OCI-M2 (cell line): ENCODE data around the gene IARS2.
"Not testable (repeated sequence)": the region's sequence is repeated elsewhere in the genome, so short reads cannot be mapped to it uniquely, and the experiment has no call there.

Experiments
- DNase-seq: peaks from one replicate; lab custom pipeline; 2025; ENCODE audit not compliant: unreplicated experiment; lab: John Stamatoyannopoulos, UW

The IARS2 gene

DNA sequence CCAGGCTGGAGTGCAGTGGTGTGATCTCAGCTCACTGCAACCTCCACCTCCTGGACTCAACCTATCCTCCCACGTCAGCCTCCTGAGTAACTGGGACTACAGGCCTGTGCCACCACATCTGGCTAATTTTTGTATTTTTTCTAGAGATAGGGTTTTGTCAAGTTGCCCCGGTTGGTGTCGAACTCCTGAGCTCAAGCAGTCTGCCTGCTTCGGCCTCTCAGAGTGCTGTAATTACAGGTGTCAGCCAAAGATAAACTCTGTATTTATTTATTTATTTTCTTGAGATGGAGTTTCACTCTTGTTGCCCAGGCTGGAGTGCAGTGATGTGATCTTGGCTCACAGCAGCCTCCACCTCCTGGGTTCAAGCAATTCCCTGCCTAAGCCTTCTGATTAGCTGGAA is 18.7 kb downstream of the IARS2 start:
- not testable (repeated sequence) for DNase-seq

DNA sequence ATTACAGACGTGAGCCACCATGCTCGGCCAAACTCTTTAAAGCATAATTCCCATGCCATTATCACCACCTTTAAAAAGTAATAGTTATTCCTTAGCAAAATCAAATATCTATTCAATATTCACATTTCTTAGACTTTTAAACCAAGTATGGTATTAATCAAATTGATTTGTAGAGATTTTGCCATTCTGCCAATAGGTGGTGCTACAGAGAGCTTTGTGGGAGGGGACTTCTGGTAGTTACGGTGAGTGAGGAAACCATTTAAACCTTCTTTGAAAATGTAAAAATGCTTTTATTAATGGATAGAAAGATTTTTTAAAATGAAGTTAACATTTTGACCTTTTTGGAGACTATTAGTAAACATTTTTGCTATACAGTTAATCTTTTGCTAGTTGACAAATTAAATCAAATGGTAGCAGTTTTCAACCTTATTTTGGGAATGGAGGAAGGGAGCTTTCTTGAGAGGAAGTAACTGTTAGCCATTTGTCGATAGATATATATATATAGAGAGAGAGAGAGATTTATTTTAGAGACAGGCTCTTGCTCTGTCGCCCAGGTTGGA is 19.3 kb downstream of the IARS2 start:
- no peak for DNase-seq

DNA sequence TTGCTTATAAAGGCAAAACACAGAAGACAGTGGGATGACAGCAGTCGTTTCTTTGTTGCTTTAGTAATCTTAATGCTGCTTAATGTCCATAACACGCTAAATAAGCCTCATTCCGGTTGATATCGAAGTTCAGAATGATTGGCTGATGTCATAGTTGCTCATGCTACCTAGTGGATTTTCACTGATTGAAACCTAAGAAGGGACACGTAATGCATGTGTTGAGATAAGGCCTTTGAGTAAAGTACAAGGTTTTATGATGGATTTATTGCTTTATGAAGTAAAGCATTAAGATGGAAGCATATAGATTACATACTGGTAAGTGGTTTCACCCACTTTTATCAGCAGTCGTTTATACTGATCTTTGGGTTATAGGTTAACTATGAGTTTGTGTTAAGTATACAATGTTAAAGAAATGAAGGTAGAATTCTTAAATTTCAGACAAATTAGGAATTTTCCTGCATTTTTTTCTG is 25.1 kb downstream of the IARS2 start:
- no peak for DNase-seq

DNA sequence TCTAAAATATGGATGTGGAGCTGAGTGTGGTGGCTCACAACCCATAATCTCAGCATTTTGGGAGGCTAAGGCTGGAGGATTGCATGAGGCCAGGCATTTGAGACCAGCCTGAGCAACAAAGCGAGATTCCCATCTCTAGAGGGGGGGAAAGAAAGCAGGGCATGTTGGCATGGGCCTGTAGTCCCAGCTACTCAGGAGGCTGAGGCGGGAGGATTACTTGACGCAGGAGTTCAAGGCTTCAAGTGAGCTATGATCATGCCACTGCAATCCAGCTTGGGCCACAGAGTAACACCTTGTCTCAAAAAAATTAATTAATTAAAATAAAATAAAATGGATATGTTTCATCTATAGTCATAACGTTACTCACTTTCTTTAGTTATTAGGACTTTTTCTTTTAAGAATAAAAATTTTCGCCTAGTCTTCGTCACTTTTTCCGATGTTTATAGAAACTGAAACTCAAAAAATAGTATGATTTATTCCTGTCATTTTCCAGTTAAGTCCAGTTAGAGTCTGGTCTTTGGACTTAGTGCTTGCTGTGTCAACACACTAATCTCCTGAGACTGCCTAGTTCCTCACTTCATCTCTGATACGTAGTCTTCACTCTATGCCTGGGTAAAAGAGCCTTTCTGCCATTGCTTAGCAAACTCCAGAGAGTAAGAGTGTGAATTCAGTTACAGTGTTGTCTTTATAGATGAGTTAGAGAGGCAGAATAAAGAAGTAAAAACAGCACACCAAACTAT is 28.0 kb downstream of the IARS2 start:
- DNase-seq = no peak

DNA sequence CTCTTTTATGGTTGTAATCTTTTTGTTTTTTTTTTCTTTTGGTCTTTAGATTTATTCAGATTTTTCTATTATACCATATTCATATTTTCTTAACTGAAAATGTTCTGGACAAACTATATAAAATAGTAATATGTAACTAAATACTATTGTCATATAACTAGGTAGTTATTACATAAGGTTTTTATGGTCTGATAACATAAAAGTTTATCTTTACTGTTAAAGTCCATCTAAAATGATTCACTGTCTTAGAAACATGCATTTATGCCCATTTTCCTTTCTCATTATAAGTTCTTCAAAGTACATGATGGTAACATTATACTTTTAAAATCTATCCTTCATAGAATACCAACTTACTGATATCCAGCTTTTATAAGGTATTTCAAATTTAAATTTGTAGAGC is 29.1 kb downstream of the IARS2 start:
- DNase-seq = no peak

DNA sequence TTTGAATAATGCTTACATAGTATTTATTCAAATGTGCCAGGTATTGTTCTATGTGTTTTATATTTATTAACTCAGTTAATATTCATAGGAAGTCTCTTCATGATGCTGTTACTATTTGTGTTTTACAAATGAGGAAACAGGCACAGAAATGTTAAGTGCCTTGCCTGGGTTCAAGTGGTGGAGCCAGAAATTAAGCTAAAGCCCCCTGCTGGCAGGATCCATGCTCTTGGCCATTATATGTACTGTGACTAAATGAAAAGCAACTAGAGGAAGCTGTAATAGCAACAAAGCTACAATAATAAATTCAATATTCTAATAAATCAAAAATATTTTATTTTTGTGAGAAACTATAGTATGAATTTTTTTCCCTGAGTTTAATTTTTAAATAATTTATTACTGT is 30.0 kb downstream of the IARS2 start:
- DNase-seq = no peak

DNA sequence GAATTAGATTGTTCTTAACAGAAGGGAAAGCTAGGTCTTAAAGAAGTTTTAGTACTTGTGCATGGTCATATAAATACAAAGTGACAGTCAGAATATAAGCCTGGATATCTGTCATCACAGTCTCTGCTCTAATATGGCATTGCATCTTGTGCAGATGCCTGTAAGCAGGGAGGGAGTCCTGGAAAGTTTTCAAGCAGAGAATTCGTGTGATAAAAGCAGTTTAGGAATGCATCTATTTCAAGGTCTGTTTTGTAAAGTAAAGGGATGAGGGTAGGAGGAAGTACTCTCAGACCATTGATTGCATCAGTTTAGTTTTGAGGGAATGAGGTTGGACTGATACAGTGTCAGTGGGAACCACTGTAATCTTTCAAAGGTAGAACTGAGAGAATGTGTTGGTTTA is 30.6 kb downstream of the IARS2 start:
- no peak for DNase-seq

DNA sequence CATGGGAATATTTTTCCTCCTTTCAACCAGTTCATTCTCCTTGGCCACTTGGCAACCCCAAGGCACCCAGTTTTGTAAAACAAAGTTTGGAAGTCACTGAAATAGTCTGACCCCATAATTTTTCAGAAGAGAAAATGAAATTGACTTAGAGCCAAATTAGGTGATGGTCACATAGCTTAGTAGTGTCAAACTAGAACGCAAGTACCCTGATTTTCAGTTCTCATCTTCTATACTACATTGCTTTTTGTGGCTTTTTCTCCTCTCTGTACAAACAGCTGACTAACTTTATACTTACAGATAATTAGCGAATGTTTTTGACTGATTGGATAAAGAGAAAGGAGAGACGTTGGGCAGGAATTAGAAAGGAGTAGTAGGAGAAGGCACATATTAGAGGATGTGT is 33.1 kb downstream of the IARS2 start:
- DNase-seq = no peak

DNA sequence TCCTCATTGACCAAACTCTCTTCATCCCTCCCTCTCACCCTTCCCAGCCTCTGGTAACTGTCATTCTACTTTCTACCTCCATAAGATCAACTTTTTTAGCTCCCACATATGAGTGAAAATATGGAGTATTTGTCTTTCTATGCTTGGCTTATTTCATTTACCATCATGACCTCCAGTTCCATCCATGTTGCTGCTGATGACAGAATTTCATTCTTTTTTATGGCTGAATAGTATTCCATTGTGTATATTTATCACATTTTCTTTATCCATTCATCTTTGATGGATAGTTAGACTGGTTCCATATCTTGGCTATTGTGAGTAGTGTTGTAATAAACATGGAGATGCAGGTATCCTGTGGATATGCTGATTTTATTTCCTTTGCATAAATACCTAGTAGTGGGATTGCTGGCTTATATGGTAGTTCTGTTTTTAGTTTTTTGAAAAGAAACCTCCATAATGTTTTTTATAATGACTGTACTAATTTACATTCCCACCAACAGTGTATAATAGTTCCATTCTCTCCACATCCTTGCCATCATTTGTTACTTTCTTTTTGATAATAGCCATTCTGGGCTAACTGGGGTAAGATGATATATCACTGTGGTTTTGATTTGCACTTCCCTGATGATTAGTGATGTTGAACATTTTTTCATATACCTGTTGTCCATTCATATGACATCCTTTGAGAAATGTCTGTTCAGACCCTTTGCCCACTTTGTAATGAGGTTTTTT is 35.7 kb downstream of the IARS2 start:
- DNase-seq = no peak

DNA sequence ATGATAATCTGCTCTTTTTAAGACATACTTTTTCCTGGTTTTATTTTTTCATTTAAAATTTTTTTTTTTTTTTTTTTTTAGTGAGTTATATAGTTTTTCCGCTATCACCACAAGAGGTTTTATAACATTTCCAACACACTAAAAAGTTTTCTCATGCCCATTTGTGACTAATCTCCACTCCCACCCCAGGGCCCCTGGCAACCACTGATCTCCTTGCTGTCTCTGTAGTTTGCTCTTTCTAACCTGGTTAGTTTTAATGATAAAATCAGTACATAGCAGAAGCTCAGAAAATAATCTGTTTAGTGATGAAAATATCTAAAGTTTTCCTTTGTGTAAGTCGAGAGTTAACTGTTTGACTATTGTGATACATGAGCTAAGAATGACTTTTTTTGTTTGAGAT is 41.8 kb downstream of the IARS2 start:
- no peak for DNase-seq

DNA sequence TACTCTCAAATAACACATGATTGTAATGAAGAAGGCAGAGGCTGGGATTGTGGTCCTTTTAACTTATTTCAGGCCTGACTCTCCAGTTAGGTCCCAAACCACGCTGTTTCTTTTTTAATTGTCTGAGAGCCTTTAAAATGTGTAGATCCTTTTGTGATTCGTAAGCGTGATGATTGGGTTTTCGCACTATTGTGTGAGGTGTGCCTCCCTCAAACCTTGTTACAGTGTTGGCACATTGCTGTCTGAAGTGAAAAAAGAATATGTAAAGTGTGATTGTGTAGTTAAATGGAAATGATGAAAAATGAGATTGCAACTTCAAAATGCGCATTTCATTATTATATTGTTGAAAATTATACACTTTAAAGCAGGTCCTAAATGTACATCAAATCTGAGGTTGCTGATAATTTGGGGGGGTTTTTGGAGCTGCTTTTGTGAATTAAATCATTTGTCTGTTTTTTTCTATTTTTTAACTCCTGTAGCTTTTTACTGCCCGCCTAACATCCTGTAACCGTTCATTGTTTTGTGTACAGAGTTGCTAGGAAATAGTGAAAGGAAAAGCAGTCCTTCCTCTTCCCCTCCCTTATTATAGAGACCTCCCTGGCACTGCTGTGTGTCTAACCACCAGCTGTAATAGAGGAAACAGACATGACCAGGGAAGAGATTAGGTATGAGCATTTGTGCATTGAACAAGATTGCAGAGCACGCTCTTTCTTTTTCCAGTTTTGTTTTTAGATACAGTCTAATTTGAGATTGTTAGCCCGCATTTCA is 43.3 kb downstream of the IARS2 start:
- DNase-seq = no peak

DNA sequence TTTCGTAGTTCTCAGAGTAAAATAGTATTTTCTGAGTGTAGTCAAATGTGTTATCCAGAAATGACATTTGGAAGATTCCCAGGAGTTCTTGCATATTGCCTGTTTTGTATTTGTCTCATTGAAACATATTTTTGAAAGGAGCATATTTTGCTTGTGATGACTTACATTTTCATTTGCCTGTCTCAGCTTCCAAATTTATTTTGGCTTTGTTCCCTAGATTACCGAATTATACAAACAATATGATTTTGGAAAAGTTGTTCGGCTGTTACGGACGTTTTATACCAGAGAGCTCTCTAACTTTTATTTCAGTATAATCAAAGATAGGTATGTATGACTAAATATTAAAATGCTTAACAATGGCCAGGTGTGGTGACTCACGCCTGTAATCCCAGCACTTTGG is 46.0 kb downstream of the IARS2 start:
- no peak for DNase-seq

DNA sequence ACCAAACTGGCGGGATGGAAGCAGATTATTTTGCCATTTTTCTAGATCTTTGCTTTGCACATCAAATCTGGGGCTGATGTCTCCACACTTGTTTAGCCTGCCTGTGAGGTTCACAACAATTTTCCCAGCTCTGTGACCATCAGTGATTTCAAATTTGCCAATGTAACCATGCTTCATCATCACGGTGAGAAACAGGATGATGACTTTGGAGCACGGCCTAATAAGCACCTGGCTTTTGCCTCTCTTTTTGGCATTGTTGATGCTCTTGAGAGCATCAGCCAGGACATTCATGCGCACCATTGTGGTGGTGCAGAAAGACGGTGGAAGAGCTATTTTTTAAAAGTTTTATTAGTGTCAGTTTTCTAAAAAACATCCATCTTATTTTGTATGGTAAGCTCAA is 50.1 kb downstream of the IARS2 start:
- DNase-seq = no peak

DNA sequence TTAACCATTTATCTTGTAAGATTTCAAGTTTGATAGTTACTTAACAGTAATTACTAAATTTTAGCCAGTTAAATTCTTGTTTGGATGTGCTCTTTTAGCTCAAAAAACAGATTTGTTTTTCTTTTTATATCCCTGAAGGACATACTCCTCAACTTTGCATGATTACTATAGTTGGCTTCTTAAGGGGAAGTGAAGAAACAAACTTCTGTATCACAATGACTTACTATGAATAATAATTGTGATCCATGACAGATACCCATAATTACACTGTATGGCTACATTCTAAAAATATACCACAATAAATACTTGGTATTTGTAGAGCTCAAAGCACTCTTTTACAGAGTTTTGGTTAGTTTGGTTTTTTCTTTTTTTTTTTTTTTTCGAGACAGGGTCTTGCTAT is 55.8 kb downstream of the IARS2 start:
- DNase-seq = no peak

DNA sequence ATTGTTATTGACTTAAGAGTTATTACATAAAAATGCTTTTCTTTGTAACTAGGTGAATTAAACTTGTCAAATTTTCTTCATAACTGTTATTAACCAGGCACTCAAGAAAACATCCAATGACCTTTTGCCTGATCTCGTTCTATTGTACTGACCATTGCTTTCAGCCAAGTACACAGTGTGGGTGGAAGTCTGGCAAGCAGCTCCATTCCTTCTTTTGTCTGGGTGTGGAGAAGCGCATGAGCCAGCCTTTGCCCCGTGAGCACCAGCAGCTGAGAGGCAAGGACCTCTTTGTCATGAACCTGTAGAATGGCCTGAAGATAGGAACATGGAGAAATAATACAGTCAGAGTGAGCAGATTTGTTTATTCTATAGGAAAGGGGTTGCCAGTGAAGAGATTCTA is 57.5 kb downstream of the IARS2 start:
- no peak for DNase-seq

DNA sequence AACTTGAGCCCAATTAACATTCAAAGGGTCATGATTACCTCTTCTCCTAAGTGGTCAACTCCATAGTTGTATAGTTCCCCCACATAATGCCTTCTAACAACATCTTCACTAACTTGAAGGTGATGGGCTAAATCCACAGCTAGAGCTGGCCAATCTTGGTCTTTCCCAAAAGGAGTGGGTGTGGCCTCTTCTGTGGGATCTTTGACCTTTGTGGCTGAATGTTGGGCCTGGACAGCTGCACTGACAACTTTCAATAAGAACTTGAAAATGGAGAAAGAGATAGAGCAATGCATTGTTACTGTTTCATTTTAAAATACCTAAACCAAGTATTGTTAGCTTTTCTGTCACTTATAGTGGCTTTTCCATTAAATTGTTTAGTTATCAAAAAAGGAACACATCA is 59.2 kb downstream of the IARS2 start:
- no peak for DNase-seq

DNA sequence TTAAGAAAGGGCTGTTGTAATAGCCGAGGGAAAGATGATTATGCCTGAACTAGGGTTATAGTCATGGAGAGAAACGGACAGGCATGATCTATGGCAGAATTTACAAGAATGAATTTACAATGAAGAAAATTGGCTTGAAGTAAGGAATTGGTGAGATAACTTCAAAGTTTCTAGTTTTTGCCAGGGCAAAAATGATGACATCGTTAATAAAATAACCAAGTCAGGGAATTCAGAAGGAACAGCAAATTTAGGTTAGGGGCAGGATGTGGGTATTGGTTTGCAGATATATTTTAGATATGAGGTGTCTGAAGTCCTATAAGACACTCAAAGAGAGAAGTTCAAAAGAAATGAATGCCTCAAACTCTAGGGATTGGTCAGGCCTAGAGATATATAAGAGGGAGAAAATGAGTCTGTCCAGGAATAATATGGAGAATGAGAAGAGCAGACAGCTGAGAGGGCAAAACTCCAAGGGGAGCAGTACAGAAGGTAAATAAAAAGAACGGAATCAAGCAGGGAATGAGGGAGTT is 62.8 kb downstream of the IARS2 start:
- DNase-seq = no peak

DNA sequence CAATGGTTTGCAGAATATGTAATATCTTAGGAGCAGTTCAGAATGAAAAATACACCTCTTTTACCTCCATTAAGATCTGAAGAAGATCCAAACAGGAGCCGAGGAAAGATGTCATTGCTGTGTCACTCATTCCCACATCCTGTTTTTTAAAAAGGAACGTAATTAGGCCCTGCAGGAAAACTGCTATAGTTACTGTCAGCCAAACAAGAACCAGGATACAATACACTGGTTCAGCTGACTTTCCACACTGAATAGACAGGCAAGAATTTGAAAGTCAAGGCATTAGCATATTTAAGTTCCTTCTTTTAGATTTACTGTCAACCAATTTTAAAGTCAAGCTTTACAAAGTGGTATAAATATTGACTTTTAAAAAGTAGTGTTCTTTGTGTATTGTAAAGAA is 63.8 kb downstream of the IARS2 start:
- DNase-seq = no peak

DNA sequence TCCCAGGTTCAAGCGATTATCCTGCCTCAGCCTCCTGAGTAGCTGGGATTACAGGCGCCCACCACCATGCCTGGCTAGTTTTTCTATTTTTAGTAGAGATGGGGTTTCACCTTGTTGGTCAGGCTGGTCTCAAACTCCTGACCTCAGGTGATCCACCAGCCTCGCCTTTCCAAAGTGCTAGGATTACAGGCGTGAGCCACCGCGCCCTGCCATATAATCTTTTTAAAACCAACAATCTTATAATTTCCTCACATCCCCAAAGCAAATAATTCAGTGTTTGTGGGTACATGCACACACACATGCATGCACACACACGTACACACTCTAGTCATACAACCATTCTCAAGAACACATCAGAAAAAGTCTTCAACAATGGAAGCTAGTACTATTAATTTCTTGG is 64.6 kb downstream of the IARS2 start:
- not testable (repeated sequence) for DNase-seq

DNA sequence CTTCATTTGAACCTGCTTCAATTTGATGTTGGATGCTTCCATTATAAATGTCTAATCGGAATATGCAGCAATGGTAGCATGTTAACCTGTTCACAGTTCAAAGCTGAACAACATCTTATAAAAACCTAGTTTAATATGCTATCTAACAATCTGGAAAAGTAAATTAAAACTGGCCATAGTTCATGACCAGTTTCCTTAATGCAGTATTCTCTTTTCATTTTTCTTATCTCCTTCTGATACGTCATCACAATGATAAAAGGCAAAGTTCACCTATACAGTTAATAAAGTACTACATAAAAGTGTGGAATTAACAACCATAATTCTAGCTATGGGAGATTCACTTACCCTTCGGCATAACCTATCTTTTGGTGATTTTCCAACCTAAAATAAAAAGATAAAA is 65.1 kb downstream of the IARS2 start:
- no peak for DNase-seq

DNA sequence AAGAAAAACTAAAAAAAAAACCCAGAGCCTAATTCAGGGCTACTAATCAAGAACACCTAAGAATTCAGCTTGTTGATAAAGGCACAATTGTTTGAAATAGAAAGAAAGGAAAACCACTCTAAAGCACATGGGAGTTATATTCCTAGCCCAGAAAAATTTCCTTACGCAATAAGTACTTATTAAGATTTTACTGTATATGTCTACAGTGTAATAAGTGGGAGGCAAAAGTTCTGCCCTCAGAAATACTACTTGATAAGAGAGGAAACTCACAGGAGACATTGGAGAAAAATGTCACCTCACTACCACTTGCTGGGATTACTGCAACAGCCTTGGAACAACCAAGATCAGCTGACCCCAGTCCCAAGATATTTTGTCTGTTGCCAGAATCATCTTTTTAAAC is 66.1 kb downstream of the IARS2 start:
- DNase-seq = no peak
